GM12892 (cell line): Measurements from ENCODE around the gene PLBD1.

Experiments
- POLR2A ChIP-seq: IDR thresholded peaks from 2 replicates; pipeline ENCODE4 v1.6.1; 2011; ENCODE audit warnings: low read depth, low read length, control low read depth
- POLR2AphosphoS5 ChIP-seq: IDR thresholded peaks from 2 replicates; pipeline ENCODE4 v1.6.1; 2011; ENCODE audit warnings: low read depth, low read length, control low read depth

DNA sequence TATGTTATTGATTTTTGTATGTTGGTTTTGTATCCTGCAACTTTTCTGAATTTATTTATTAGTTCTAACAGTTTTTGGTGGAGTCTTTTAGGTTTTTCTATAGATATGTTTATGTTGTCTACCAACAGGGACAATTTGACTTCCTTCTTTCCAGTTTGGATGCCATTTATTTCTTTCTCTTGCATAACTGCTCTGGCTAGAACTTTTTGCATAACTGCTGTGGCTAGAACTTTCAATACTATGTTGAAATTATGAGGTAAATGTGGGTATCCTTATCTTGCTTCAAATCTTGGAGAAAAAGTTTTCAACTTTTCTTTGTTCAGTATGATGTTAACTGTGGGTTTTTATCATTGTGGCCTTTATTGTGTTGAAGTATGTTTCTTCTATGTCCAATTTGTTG lies 39.9 kb upstream of the PLBD1 start:
- no peak for TF ChIP-seq POLR2AphosphoS5
- TF ChIP-seq POLR2A = no peak
